ENCODE measurements around the gene C19orf85.
A peak's percentile ranks its signal among the peaks of the same experiment; 100 is the strongest.
"Not testable (repeated sequence)": the region's sequence is repeated elsewhere in the genome, so short reads cannot be mapped to it uniquely, and the experiment has no call there.

C19orf85 gene

DNA sequence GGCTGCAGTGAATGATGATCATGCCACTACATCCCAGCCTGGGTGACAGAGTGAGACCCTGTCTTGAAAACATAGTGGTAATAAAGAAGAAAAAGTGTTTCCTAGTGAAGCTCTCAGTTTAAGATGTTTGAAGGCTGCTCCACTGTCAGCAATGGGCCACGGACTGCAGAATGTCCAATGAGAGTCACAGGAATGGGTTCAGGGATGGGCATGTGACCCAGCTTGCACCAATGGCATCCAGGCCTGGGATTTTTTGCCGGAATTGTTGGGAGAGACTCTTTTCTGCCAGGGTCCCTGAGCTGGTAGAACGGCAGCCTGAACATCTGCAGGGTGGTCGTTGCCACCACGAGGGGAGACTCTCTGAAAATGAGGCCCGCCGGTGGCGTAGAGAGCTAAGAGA lies 27.7 kb downstream of the C19orf85 start:
- DNase-seq, result no peak

DNA sequence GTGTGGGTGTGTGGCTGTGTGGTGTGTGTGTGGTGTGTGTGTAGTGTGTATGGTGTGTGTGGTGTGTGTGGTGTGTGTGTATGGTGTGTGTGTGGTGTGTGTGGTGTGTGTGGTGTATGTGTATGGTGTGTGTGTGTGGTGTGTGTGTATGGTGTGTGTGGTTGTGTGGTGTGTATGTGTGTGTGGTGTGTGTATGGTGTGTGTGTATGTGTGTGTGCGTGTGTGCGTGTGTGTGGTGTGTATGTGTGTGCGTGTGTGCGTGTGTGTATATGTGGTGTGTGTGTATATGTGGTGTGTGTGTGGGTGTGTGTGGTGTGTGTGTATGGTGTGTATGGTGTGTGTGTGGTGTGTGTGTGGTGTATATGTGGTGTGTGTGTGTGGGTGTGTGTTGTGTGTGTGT lies 29.5 kb downstream of the C19orf85 start:
- DNase-seq, result no peak

DNA sequence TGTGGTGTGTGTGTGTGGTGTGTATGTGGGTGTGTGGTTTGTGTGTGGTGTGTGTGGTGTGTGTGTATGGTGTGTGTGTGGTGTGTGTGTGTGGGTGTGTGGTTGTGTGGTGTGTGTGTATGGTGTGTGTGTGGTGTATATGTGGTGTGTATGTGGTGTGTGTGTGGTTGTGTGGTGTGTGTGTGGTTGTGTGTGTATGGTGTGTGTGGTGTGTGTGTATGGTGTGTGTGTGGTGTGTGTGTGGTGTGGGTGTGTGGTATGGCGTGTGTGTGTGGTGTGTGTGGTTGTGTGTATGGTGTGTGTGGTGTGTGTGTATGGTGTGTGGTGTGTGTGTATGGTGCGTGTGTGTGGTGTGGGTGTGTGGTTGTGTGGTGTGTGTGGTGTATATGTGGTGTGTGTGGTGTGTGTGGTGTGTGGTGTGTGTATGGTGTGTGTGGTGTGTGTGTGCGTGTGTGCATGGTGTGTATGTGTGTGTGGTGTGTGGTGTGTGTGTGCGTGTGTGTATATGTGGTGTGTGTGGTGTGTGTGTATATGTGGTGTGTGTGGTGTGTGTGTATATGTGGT lies 30.1 kb downstream of the C19orf85 start:
- DNase-seq, result no peak

DNA sequence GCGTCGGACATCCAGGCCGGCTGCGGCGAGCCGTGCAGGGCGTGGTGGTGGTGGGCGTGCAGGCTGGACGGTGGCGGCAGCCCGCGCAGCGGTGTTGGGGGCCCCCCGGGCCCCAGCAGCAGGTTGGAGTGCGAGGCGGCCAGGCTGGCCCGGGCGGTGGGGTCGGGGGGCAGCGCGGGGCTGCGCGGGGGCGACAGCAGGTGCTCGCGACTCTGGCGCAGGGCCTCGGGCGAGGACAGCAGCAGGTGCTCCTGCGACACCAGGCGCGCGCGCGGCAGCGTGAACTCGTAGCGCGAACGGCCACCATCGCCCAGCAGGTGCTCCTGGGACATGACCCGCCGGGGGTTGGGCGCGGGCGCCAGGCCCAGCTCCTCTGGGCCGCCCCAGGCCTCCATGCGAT lies 31.3 kb downstream of the C19orf85 start:
- no peak for DNase-seq

DNA sequence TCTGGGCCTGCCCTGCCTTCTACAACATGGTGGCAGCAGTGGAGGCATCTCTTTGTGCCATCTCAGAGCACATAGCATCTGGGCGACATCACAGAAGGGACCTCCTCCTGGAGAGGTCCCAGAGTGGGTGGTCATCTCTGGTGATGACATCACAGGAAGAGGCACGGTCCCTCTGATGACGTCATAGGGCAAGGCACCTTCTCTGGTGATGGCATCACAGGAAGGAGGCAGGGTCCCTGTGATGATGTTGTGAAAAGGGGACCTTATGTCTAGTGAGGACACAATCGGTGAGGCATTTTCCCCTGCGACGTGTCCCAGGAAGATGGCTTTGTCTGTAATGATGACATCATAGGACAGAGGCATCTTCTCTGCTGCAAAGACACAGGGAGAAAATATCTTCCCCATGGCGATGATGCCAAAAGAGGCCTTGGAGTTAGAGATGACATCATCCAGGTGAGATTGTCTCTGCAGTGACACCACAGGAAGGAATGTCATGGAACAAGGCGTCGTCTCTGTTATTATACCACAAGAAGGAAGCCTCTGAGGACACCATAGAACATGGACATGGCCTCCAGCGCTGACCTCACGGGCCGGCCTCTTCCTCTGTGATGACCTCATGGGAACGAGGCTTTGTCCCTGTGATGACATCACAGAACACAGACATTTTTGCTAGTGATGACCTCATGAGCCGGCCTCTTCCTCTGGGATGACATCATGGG lies 32.2 kb downstream of the C19orf85 start:
- DNase-seq, result no peak

DNA sequence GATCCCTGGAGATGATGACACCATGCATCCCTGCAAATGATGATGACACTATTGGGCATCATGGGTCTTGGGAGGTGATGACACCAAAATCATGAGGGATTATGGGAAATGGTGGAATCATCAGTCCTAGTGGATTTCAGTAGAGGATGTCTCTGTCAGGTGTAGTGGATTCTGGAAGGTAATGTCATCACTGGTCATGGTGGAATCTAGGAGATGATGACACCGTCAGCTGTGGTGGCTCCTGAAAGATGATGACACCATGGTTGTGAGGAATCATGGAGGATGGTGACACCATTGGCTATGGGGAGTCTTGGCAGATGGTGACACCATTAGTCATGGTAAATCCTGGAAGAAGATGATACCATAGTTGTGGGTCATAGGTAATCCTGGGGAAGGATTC lies 33.4 kb downstream of the C19orf85 start:
- no peak for DNase-seq

DNA sequence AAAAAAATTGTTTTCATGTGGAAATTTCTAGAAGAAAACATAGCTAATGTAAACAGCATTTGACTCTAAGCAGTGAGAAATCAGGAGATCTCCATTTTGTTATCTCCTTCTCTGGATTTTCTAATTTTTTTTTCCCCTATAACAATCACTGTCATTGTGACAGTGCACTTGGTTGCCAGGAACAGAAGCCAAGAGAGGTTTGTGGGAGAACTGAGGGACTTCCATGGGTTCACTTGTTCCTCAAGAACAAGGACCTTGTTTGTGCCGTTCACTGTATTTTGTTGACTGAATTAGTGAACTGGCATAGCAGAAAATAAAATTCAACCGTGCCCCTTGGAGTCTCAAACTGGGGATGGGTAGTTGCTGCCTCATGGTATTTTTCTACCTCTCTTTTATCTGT lies 38.5 kb downstream of the C19orf85 start:
- DNase-seq, result no peak

DNA sequence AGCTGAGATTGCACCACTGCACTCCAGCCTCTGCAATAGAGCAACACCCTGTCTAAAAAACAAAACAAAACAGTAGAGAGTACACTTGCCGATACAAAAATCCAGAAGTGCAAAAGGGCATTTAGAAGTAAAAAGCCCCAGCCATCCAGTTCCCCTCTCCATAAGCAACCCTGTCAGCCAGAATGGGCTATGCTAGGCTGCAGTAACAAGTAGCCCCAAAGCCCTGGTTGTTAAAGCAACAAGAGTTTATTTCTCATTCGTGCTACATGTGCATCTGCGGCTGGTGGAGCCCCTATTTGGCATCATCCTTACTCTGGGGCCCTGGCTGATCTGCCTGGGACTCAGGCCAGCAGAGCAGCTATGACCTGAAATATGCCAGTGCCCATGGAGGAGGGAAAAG lies 40.0 kb downstream of the C19orf85 start:
- no peak for DNase-seq

DNA sequence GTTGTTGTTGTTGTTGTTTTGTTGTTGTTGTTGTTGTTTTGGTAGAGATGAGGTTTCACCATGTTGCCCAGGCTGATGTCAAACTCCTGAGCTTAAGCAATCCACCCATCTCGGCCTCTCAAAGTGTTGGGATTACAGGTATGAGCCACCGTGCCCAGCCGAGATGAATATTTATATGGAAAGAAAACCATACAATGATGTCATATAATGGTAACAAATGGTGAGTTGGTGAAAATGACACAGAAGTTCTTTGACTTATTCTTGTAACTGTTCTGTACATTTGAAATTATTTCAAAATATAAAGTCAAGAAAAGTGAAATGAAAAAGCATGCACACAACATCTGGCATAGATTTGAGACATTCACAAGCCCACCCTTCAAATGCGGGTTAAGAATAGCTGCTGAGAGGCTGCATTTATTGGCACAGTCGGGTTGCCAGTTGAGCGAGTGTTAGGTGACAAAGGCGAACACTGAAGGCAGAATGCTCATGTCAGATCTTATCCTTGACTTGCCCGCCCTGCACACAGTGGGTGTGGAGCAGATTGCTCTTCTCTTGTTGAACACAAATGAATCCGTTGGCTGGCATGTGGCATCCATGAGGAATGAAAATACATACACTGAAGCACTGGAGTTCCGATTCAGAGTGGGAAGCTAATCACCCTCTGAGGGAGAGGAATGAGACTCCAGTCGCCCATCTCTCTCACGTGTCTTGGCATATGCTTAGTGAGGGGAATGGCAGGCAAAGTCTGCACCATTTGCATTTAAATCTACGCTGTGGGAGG lies 41.1 kb downstream of the C19orf85 start:
- peak; percentile 31 for DNase-seq

DNA sequence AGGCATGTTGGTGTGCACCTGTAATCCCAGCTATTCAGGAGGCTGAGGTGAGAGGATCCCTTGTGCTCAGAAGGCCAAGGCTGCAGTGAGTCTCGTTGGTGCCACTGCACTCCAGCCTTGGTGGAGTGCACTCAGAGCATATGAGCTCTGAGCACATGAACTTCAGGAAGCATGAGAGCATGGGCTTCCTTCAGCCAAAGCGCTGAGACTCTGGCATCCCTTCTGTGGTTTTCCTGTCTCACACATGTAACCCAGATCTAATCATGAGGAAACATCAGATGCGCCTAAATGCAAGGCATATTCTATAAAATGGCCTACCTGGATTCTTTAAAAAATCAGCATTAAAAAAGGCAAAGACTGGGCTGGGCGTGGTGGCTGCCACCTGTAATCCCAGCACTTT lies 43.3 kb downstream of the C19orf85 start:
- not testable (repeated sequence) for DNase-seq

DNA sequence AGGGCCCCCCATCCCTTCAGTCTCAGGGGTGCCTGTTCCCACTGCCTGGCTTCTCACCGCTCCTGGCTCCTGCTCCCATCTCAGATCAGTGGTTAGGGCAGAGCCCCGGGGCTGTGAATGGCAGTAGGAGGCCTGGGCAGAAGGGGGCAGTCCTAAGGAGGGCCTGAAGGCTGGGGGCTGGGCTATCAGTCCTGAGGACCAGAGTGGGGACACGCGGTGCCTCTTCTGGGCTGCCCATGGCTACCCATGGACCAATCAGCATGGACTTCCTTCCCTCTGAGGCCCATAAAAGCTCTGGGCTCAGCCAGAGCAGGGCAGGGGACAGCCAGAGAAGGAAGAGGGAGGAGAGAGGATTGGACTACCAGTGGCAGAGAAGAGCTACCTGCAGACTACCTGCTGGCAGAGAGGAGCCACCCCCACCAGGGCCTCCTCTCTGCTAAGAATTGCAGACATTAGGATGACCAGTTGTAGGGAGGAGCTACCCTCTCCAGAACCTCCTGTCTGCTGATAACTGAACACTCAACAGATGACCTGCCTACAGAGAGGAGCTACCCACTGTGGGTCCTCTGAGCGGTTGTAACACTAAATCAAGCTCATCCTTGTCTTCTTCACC lies 44.8 kb downstream of the C19orf85 start:
- no peak for DNase-seq

DNA sequence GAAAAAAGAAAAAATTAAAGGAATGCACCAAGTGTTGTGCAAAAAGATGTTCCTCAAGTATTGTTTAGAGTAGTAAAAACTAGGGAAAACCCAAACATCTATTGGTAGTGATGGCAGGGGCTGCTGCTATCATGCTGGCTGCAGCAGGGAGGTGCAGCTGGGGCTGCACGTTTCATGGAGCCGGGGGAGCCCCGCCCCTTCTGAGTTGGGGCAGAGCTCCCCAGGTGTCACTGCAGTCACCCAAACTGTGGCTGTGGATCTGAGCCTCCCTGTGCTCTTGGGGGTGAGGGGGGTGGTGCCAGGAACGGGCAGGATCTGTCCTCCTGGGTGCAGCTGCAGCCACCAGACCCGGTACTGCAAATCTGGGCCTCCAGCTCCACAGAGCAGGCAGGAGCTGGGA lies 45.4 kb downstream of the C19orf85 start:
- DNase-seq, result no peak

DNA sequence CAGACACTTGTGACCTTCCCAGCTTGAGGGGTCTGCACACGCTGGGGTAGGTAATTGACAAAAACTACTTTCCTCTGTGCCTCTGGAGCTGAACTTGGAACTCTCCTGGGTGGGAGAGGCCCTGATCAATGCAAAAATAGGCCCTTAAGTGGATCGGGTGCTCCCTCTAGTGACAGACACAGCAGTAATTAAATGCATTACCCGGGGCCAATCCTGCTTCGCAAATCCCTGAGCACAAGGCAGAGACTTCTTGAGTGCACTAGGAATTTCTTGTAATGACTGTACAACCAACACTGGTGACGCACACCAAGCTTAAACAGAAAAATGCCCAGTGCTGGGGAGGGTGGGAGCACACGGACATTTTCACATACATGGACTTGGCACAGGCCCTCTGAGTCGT lies 46.4 kb downstream of the C19orf85 start:
- peak; percentile 87 for DNase-seq
